GM19324 (cell line): Measurements from ENCODE around the gene HTR7.

Source experiments
- ATAC-seq: cut with Tn5 transposase; IDR thresholded peaks from one replicate; pipeline ENCODE4 v1.9.1; 2021; ENCODE audit warnings: mild to moderate bottlenecking, moderate library complexity; ENCODE audit not compliant: unreplicated experiment, low FRiP score

The HTR7 gene

DNA sequence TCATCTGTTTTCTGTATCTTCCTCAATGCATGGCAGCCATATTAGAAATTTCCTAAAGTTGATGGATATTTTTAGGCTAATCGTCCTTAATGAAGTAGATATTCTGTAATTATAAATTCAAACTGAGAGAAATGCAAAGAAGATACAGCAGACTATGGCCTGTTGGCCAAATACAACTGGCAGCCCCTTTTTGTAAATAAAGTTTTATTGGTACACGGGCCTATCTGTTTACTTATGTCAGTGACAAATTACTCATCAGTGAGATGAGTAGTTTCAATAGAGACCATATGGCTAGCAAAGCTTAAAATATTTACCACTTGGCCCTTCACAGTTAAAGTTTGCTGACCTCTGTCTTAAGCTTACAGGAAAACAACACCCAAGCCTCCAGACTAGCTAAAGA lies 112.3 kb downstream of the HTR7 start:
- no peak for ATAC-seq

DNA sequence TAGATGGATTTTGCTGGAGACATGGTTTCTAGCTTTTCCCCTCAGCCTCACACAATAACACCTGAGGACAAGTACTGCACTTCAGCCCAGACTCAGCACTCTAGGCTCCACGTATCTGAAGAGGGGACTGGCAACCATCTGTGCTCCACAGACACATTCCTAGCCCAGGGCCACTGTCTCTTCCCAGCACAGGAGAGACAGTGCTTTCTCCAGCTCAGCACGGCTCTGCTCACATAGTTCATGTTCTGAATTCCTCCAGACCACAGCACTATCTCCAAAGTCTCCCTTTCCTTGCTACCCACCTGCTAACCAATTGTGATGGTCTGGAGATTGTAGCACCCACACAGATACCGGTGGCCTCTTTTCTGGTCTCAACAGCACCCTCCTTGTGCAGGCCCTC lies 114.5 kb downstream of the HTR7 start:
- no peak for ATAC-seq

DNA sequence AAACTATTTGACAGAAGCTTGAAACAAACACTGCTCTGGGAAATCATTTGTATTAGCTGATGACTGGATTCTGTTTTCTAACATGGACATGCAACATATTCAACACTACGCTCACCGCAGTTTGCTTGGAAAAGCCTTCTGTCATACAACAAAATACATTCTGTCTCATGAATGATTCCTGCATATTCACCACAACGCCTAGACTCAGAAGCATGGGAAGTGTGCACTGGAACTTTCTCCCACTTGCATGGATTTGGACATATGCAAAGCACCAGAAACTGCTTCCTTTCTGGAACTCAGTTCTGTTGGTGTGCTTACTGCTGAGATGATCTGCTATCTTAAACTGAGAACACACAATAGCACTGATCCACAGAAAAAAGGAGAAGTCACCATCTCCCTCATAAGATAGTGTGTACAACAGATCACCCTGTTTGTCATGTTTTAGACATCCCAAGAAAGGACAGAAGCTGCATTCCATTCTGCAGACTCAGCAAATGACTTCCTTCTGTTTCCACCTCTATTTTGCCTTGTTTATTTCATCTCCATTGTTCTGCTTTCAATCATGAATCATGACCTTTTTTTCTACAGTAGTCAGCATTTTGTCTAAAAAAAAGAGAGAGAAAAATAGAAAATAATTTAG lies 115.8 kb downstream of the HTR7 start:
- no peak for ATAC-seq

DNA sequence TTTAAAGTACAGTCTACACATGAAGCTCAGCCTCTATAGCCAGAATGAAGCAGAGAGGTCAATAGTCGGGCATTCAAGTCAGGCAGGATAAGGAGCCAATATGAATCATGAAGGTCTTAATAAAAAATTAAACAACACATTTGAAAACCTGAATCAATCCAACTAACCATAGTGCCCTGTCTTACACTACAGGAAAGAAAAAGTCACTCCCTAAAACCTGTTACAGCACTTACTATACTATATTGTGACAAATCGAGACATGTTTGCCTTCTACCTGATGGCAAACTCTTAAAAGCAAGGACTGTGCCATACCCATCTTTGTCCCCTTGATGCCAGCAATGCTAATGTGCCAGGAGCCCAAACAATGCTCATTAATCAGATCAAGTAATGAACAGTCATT lies 117.6 kb downstream of the HTR7 start:
- ATAC-seq = no peak

DNA sequence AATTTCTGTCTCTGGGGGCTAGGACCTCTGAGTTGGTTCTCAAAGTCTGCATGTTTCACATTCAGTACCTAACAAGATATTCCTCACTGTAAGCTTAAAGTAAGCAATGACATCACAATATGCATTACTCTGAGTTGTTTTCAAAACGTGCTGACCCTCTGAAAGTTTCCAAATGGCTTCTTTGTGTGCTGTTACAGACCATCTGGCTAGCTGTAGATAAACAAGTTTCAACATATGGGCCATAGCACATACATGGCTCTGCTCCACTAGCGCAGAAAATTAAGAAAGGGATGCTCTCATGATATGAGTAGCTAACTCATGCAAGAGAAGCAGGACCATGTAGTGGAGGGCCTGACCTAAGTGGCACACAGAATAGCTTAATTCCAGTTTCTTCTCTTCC lies 119.0 kb downstream of the HTR7 start:
- no peak for ATAC-seq

DNA sequence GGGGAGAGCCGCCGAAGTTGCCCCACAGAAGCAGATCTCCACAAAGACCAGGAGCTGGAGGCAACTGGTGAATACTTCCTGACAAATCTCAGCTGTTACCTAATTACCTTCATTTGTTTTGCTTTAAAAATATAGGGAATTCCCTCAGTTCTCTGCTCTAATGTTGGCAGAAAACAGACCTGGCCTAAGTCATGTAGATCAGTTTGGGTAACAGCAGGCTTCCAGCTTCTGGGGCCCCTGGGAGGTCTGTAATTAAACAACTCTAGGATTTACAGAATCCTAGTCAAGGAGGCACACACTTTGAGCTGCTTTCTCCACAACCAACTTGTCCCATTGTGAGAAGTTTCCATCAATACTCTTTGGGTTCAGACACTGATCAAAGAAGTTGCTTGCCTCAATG lies 123.4 kb downstream of the HTR7 start:
- ATAC-seq = no peak

DNA sequence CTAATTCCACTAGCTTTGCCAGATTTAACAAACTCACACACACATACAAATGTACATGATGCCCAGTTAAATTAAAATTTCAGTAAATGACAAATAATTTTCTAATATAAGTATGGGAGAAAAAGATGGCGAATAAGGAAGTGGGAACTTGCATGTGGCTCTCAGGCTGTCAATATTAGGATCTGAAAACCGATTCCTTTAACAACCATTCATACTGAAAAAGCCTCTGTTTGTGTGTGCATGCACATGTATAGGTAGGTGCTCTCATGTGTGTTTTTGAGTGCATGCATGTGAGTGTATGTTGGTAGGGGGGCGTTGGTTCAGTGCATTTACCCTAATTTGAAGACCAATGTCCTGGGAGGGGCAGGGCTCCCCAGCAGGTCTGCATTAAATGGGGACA lies 125.3 kb downstream of the HTR7 start:
- no peak for ATAC-seq

DNA sequence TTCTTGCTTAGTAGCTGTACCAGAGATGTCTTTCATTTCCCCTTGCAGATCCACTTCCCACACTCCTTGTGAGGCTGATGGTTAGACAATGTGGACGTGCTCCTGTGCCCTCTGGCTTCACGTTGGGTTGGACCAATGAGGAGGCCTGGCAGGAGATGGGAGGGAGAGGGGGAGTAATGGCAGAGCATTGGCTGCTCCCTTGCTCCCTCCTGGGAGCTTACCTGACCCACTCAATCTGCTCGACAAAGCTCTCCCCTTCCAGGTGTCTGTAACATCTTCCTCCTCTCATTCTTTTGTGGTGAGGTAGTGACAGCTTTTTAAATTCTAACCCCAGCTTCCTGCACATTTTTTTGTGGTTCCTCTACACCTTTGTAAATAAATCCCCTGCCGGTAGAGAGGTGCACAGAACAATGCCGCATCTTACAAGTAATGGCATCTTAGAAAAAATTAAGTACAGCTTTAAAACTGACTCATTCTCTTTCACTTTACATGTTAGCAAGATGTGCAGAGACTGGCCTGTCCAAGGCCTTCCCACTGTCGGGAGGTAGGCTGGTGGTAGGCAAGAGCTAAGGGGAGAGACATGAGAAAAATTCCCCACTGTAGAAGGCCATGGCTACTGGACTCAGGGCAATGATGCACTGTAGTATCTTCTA lies 134.3 kb downstream of the HTR7 start:
- no peak for ATAC-seq

DNA sequence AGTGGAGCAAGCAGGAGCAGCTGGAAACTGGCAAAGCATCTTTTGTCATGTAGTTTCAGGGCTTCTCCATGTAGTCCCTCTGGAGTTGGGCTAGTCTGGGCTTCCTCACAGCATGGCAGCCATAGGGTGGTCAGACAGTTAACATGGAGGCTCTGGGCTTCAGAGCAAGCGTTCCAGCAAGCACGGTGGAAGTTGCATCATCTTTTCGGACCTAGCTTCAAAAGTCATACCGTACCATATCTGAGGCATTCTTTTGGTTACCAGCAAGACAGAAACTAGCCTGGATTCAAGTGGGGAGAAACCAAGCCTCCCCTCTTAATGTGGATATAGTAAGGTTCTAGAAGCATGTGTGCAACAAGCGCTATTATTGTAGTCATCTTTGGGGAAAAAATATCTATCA lies 135.0 kb downstream of the HTR7 start:
- ATAC-seq = no peak

DNA sequence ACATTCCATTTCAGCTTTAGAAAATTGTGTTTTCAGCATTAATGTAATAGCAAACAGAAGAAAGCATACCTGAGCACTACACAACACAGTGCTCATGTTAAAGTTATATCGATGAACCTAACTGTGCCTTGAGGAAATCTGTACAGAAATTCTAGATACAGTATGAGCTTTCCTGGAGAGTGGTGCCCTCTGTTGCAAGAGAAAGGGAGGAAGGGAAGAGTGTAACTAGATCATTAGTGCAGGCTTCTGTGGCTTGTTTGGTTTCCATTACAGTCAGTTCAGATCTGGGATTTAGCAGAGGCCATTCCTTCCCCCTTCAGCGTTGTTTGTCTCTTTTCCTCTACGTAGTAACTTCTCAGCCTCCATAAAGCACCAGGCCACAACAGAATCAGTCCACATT lies 139.7 kb downstream of the HTR7 start:
- no peak for ATAC-seq

DNA sequence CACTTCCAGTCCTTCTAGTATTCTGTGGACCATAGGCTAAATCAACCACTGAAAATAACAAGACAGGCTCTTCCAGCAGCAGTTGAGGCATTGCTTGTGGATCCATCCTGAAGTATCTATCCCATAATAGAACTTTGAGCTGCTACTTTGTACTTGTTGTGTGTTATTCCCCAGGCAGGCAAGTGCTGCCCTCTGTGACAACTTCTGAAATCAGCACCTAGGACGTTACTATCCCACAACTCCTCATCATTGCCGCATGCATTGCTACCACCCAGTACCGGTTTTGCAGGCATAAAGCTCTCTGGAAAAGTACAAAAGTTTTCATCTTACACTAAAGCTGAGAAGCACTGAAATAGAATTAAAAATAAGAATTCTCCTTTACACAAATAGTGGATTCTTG lies 145.3 kb downstream of the HTR7 start:
- no peak for ATAC-seq

DNA sequence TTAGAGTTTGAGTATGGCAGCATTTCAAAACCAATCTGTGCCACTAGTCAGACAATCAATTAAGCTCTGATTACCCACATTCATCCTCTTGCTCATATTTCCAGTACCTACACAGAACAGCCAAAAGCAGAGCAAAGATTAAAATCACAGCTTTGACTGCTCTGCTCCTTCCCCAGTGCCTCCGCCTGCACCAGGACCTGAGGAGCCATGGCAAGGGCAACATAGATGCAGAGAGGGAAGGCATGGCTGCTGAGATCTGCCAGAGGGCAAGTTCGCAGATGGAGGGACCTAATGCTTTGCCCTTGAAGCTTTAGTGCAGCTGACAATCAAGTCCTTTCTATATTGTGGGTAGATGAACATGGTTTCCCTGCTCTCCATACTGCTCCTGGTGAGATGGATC lies 148.1 kb downstream of the HTR7 start:
- ATAC-seq = no peak

DNA sequence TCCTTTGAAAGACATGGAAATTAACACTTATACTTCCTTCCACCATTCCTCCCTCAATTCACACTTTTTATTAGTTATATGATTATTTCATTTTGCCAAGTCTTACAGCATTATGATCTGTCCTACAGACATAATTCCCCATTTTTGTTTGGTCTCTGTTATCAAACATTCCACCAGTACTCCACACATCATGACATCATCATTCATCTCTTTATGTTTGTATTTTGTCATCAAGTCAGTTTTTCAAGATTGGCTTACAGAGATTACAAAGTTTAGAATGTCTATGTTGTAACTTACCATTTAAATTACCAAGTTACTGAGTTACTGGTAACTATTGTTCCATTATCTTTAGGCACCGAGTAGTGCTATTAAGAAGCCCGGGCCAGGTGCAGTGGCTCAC lies 150.2 kb downstream of the HTR7 start:
- ATAC-seq = no peak

DNA sequence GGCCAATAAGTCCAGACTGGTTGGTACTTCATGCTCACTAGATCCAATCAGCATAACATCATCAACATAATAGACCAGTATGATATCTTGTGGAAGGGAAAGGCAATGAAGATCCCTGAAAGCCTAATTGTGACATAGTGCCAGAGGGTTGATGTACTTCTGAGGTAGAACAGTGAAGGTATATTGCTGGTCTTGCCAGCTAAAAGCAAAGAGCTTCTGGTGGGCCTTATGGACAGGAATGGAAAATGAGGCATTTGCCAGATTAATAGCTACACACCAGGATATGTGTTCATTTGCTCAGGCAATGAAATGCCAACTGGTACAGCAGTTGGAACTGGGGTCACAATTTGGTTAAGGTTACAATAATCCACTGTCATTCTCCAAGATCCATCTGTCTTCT lies 156.4 kb downstream of the HTR7 start:
- no peak for ATAC-seq

DNA sequence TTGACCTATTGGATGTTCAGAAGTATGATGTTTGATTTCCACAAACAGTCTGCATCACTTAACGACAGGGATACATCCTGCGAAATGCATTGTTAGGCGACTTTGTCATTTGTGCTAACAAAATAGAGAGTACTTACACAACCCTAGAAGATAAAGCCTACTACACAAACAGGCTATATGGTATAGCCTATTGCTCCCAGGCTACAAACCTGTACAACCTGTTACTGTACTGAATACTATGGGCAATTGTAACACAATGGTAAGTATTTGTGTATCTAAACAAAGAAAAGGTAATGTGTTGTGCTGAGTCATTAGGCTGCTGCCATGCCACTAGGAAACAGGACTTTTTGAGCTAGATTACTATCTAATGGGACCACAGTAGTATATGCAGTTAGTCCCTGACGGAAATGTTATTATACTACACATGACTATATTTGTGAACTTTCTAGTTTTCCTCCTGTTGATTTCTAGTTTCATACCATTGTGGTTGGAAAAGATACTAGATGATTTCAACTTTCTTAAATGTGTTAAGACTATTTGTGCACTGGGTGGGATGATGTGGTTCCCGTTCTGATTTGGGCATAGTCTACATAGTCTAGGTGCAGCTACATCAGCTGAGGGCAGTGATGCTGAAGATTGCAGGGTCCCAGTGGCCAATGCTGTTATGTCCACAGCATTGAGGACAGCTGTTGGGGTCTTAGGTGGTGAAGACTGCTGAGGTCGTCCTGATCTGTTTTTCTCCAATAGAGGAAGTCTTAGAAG lies 161.7 kb downstream of the HTR7 start:
- ATAC-seq = no peak
